Measurements from ENCODE around the gene DRG1.

DNA sequence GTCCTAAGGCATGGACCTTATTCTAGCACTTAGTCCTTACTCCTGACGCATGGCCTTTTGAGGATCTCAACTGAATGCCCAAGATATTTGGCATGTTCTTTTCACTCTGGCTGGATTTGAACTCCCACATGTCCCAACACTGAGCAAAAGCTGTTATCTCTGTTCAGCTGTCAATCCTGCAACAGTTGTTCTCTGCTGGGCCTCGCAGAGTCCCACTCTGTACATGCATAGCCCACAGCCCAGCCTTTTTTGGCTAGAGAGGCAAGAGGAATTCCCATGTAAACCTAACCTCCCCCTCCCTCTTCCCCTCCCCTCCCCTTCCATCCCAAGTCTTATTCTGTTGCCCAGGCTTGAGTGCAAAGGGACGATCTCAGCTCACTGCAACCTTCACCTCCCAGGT, 21.8 kb upstream of the DRG1 start:
- no peak for TF ChIP-seq POLR2A (IDR thresholded peaks at IDR 0.05)
- TF ChIP-seq, protein P1, sequence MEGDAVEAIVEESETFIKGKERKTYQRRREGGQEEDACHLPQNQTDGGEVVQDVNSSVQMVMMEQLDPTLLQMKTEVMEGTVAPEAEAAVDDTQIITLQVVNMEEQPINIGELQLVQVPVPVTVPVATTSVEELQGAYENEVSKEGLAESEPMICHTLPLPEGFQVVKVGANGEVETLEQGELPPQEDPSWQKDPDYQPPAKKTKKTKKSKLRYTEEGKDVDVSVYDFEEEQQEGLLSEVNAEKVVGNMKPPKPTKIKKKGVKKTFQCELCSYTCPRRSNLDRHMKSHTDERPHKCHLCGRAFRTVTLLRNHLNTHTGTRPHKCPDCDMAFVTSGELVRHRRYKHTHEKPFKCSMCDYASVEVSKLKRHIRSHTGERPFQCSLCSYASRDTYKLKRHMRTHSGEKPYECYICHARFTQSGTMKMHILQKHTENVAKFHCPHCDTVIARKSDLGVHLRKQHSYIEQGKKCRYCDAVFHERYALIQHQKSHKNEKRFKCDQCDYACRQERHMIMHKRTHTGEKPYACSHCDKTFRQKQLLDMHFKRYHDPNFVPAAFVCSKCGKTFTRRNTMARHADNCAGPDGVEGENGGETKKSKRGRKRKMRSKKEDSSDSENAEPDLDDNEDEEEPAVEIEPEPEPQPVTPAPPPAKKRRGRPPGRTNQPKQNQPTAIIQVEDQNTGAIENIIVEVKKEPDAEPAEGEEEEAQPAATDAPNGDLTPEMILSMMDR (IDR thresholded peaks at IDR 0.05): no peak
- TF ChIP-seq EP300 (IDR thresholded peaks at IDR 0.05): no peak
